ENCODE results near the gene STK32C. TPM values are rescaled to one million over a fixed set of nuclear protein-coding genes. Genes with fewer than 3 reads are reported as not detected.
"Not testable (repeated sequence)": the region's sequence is repeated elsewhere in the genome, so short reads cannot be mapped to it uniquely, and the experiment has no call there.

STK32C gene
- total RNA-seq, 1 donor from 2014 or later: 5.9 TPM

- DNase-seq (ENCODE audit: low spot score): peak; percentile 58
- intact Hi-C loops (cut with DNase I): no loop called here
Observed at GRCh38 chr10:132305654-132306342, 2.0 kb downstream of the STK32C start.

GRCh38 chr10:132304756-132305509 lies 2.8 kb downstream of the STK32C start:
- intact Hi-C loops (cut with DNase I): no loop called here
- DNase-seq (ENCODE audit: low spot score): peak; percentile 12

- peak; percentile 35 for DNase-seq (ENCODE audit: low spot score)
- intact Hi-C loops (cut with DNase I): no loop called here
Observed at GRCh38 chr10:132303361-132304115, 4.2 kb downstream of the STK32C start.

- intact Hi-C loops (cut with DNase I): no loop called here
Observed at GRCh38 chr10:132302421-132303310, 5.1 kb downstream of the STK32C start.

GRCh38 chr10:132301371-132302330 lies 6.1 kb downstream of the STK32C start:
- intact Hi-C loops (cut with DNase I): no loop called here
- peak; percentile 64 for DNase-seq (ENCODE audit: low spot score)

More at GRCh38 chr10:132302421-132303310, 5.1 kb downstream of the STK32C start:
- peak; percentile 64 for DNase-seq (ENCODE audit: low spot score)

- DNase-seq (ENCODE audit: low spot score): peak; percentile 60
Observed at GRCh38 chr10:132300582-132300981, 7.2 kb downstream of the STK32C start.

GRCh38 chr10:132299371-132300336 lies 8.1 kb downstream of the STK32C start:
- DNase-seq (ENCODE audit: low spot score): peak; percentile 65
- intact Hi-C loops (cut with DNase I): no loop called here

More at GRCh38 chr10:132300582-132300981, 7.2 kb downstream of the STK32C start:
- intact Hi-C loops (cut with DNase I): no loop called here

GRCh38 chr10:132298038-132298881 lies 9.5 kb downstream of the STK32C start:
- peak; percentile 56 for DNase-seq (ENCODE audit: low spot score)
- intact Hi-C loops (cut with DNase I): no loop called here

GRCh38 chr10:132297526-132297925 lies 10.2 kb downstream of the STK32C start:
- DNase-seq (ENCODE audit: low spot score): peak; percentile 39
- intact Hi-C loops (cut with DNase I): no loop called here

- DNase-seq (ENCODE audit: low spot score): peak; percentile 66
- intact Hi-C loops (cut with DNase I): no loop called here
Observed at GRCh38 chr10:132296666-132297443, 10.9 kb downstream of the STK32C start.

- intact Hi-C loops (cut with DNase I): not testable (repeated sequence)
- peak; percentile 70 for DNase-seq (ENCODE audit: low spot score)
Observed at GRCh38 chr10:132295481-132295880, 12.3 kb downstream of the STK32C start.

- peak; percentile 49 for DNase-seq (ENCODE audit: low spot score)
- intact Hi-C loops (cut with DNase I): no loop called here
Observed at GRCh38 chr10:132294561-132295318, 13.0 kb downstream of the STK32C start.

GRCh38 chr10:132293813-132294520 lies 13.8 kb downstream of the STK32C start:
- intact Hi-C loops (cut with DNase I): no loop called here
- DNase-seq (ENCODE audit: low spot score): peak; percentile 74

- intact Hi-C loops (cut with DNase I): no loop called here
- peak; percentile 75 for DNase-seq (ENCODE audit: low spot score)
Observed at GRCh38 chr10:132293201-132293812, 14.4 kb downstream of the STK32C start.

Measured in cardiac septum (tissue), 1 donor.